Body of pancreas (tissue), 4 donors: ENCODE data around the gene ZXDC. TPM values are rescaled to one million over a fixed set of nuclear protein-coding genes. Genes with fewer than 3 reads are reported as not detected.

Source experiments
- ATAC-seq: fragments of 150-250 bp; one replicate; pipeline ENCODE4 v1.9.1; 2016
- DNase-seq, 4 donors: peaks; one replicate each; pipeline ENCODE4 v3.0.0-alpha.2; 2019
- H3K27ac ChIP-seq, 4 donors: fragments of 200-600 bp; sonication (generic); 1 replicate in 3 of 4; 2 replicates in 1 of 4; pipeline versions ENCODE4 v1.5.1 to v1.6.1; 2016 to 2019; ENCODE audit warnings: mild to moderate bottlenecking in 1 of 4, mixed read lengths in 1 of 4, moderate library complexity in 1 of 4
- H3K27me3 ChIP-seq, 2 donors: fragments of 200-600 bp; sonication (generic); one replicate each; pipeline ENCODE4 v1.6.0; 2016; ENCODE audit warnings: mild to moderate bottlenecking in 1 of 2
- H3K36me3 ChIP-seq, 2 donors: fragments of 200-600 bp; sonication (generic); replicated peaks in 1 of 2; 2 replicates each; pipeline ENCODE4 v1.5.1; 2016; ENCODE audit warnings: low read depth in 2 of 2; ENCODE audit not compliant: insufficient read depth in 1 of 2
- H3K4me1 ChIP-seq: fragments of 200-600 bp; sonication (generic); one replicate; pipeline ENCODE4 v1.6.0; 2016
- H3K4me3 ChIP-seq, 2 donors: fragments of 200-600 bp; sonication (generic); 1 replicate in 1 of 2; 2 replicates in 1 of 2; pipeline ENCODE4 v1.5.1; 2016 to 2019
- H3K9me3 ChIP-seq, 3 donors: fragments of 200-600 bp; sonication (generic); 1 replicate in 2 of 3; 2 replicates in 1 of 3; pipeline ENCODE4 v1.5.1; 2016
- CTCF ChIP-seq, 7 experiments: fragments of 450-650 bp in 4 of 7; fragments of 200-600 bp in 3 of 7; sonication (generic) in 3 of 7; IDR thresholded peaks; one replicate each; pipeline ENCODE4 v1.5.1; 2016 to 2019; ENCODE audit warnings: antibody characterized with exemption in 7 of 7
- POLR2A ChIP-seq, 3 donors: fragments of 450-650 bp; IDR thresholded peaks; one replicate each; pipeline ENCODE4 v1.6.1; 2016; ENCODE audit warnings: antibody characterized with exemption in 3 of 3, mild to moderate bottlenecking in 2 of 3
- WGBS, 2 donors: methylation state at CpG; one replicate each; pipeline ENCODE4 v1.1.5; 2017; 5-methylcytosine and 5-hydroxymethylcytosine counted together
- intact Hi-C: fragments of 100-400 bp; cut with DNase I; formaldehyde crosslinking; loops from one replicate; pipeline ENCODE4 v1.15.1; 2023
- total RNA-seq, 2 donors: library from RNA; depleted of rRNA; stranded (reverse); fragments of >200 nt; gene quantifications; one replicate each; pipeline ENCODE4 v1.1.0, GENCODE V29; 2016

Gene ZXDC
- total RNA-seq: 10 to 100 TPM; 33.9 to 39.4 TPM

- intact Hi-C loops: no loop called here
- H3K27ac ChIP-seq: peak within 1 kb of the TSS; percentile 89 to 95 (median 92)
- H3K4me1 ChIP-seq: peaks cover 35% of the 10 kb centered on the region
- ATAC-seq (peak; percentile 91), DNase-seq (peak; percentile 96 to 97 (median 96))
- WGBS, 2 donors: 0% methylated on average over 65 of the region's 112 CpGs; no CpG with 5 or more reads in 1 of the 2 donors
- TF ChIP-seq POLR2A (IDR thresholded peaks at IDR 0.05) (peak; percentile 32 to 77 (median 43)), CTCF (IDR thresholded peaks at IDR 0.05) (peak in 5 of 7 experiments; percentile 24 to 74 (median 28))
- H3K36me3 ChIP-seq: peaks cover under 1 to 1% of the 10 kb centered on the region in 2 donors
- peak within 1 kb of the TSS; percentile 10 to 56 for H3K4me3 ChIP-seq
- no peaks in the 10 kb centered on the region for H3K27me3 ChIP-seq
- H3K9me3 ChIP-seq: no peaks in the 10 kb centered on the region
Measured at GRCh38 chr3:126475413-126476114, at the start of gene ZXDC. Gene ZXDC, minus strand, starts transcription at chr3:126475891. Its CDS starts 26 bp downstream, at chr3:126475865.

GRCh38 chr3:126525091-126525852 lies 49.6 kb upstream of the ZXDC start:
- WGBS, 2 donors: 81 to 82% methylated on average over 8 to 12 of the region's 12 CpGs
- H3K27ac ChIP-seq: no peak overlapping the region

GRCh38 chr3:126524429-126524988 lies 48.8 kb upstream of the ZXDC start:
- H3K4me1 ChIP-seq: peaks cover 27% of the 10 kb centered on the region
- no peaks in the 10 kb centered on the region for H3K9me3 ChIP-seq
- no peak overlapping the region for H3K27ac ChIP-seq
- no peak for DNase-seq
- H3K4me3 ChIP-seq: peak overlapping the region in 1 of 2 donors; percentile 10
- H3K36me3 ChIP-seq: no peaks in the 10 kb centered on the region
- no peak for TF ChIP-seq POLR2A (IDR thresholded peaks at IDR 0.05)
- TF ChIP-seq CTCF (IDR thresholded peaks at IDR 0.05): peak in 1 of 7 experiments; percentile 0
- WGBS, 2 donors: 5% methylated on average over 31 of the region's 31 CpGs; no CpG with 5 or more reads in 1 of the 2 donors
- intact Hi-C loops: loop anchor here (10.0 kb wide), 1 partner anchor 930 kb away; no protein-coding TSS in a partner anchor
- H3K27me3 ChIP-seq: no peaks in the 10 kb centered on the region
- no peak for ATAC-seq

More at GRCh38 chr3:126525091-126525852, 49.6 kb upstream of the ZXDC start:
- TF ChIP-seq POLR2A (IDR thresholded peaks at IDR 0.05) (no peak), CTCF (IDR thresholded peaks at IDR 0.05) (no peak)
- Histone ChIP-seq H3K4me3 (no peak overlapping the region), H3K36me3 (no peaks in the 10 kb centered on the region), H3K9me3 (no peaks in the 10 kb centered on the region), H3K27me3 (no peaks in the 10 kb centered on the region), H3K4me1 (peaks cover 29% of the 10 kb centered on the region)
- intact Hi-C loops: loop anchor here (10.0 kb wide), 1 partner anchor 930 kb away; no protein-coding TSS in a partner anchor
- DNase-seq: no peak
- ATAC-seq: no peak

- peak; percentile 47 for ATAC-seq
- peak; percentile 43 to 64 (median 51) for DNase-seq
- Histone ChIP-seq H3K4me3 (peak within 1 kb of the TSS in 1 of 2 donors; percentile 10), H3K27me3 (no peaks in the 10 kb centered on the region), H3K9me3 (no peaks in the 10 kb centered on the region), H3K27ac (no peak within 1 kb of the TSS), H3K4me1 (peaks cover 21% of the 10 kb centered on the region), H3K36me3 (no peaks in the 10 kb centered on the region)
- intact Hi-C loops: loop anchor here (10.0 kb wide), 1 partner anchor 931 kb away; no protein-coding TSS in a partner anchor
- WGBS, 2 donors: 8 to 17% methylated on average over 13 to 37 of the region's 56 CpGs
- TF ChIP-seq CTCF (IDR thresholded peaks at IDR 0.05) (peak in 1 of 7 experiments; percentile 16), POLR2A (IDR thresholded peaks at IDR 0.05) (no peak)
Measured at GRCh38 chr3:126523745-126524428, 48.2 kb upstream of the ZXDC start, which contains the start of gene CHST13. Gene CHST13, plus strand, starts transcription at chr3:126524155. Its CDS starts 178 bp downstream, at chr3:126524333.
